ENCODE data around the gene CEP295NL.

GRCh38 chr17:78893684-78894083, 9.3 kb downstream of the CEP295NL start:
- TF ChIP-seq EZH2 (IDR thresholded peaks at IDR 0.05; ENCODE audit: borderline replicate concordance, low read length) (no peak), CTCF (IDR thresholded peaks at IDR 0.05; ENCODE audit: low read length) (no peak)
